GM19043 (cell line): ENCODE measurements around the gene MUC7.
"Not testable (repeated sequence)": the region's sequence is repeated elsewhere in the genome, so short reads cannot be mapped to it uniquely, and the experiment has no call there.

Experiments
- ATAC-seq: cut with Tn5 transposase; IDR thresholded peaks from one replicate; pipeline ENCODE4 v1.9.1; 2021; ENCODE audit warnings: low read depth; ENCODE audit not compliant: unreplicated experiment

MUC7 gene

GRCh38 chr4:70471897-70472296 is at the start of gene MUC7:
Gene MUC7, plus strand, starts transcription at chr4:70472197. Its CDS starts 1,825 bp downstream, at chr4:70474022.
- ATAC-seq: no peak

- ATAC-seq: no peak
These were observed 46.7 kb upstream of the MUC7 start for GRCh38 chr4:70425306-70425705.

- ATAC-seq: no peak
These were observed 45.2 kb upstream of the MUC7 start for GRCh38 chr4:70426789-70427188.

- no peak for ATAC-seq
These were observed 34.8 kb upstream of the MUC7 start for GRCh38 chr4:70437197-70437596.

GRCh38 chr4:70442474-70442873 is 29.5 kb upstream of the MUC7 start:
- no peak for ATAC-seq

GRCh38 chr4:70443329-70443728 is 28.7 kb upstream of the MUC7 start:
- no peak for ATAC-seq

GRCh38 chr4:70449220-70449619 is 22.8 kb upstream of the MUC7 start:
- ATAC-seq: peak; percentile 53

GRCh38 chr4:70452946-70453345 is 19.1 kb upstream of the MUC7 start:
- no peak for ATAC-seq

GRCh38 chr4:70463335-70463734 is 8.7 kb upstream of the MUC7 start:
- no peak for ATAC-seq

GRCh38 chr4:70473679-70474078 is 1.7 kb downstream of the MUC7 start:
- ATAC-seq: no peak

- ATAC-seq: no peak
These were observed 16.8 kb downstream of the MUC7 start for GRCh38 chr4:70488748-70489147.

- no peak for ATAC-seq
These were observed 24.2 kb downstream of the MUC7 start for GRCh38 chr4:70496231-70496630.

GRCh38 chr4:70501838-70502237 is 29.8 kb downstream of the MUC7 start:
- ATAC-seq: not testable (repeated sequence)

GRCh38 chr4:70504733-70505132 is 32.7 kb downstream of the MUC7 start:
- no peak for ATAC-seq

- ATAC-seq: peak; percentile 80
These were observed 33.3 kb downstream of the MUC7 start for GRCh38 chr4:70505151-70505748.

- no peak for ATAC-seq
These were observed 36.8 kb downstream of the MUC7 start for GRCh38 chr4:70508801-70509200.

GRCh38 chr4:70511365-70511764 is 39.4 kb downstream of the MUC7 start:
- ATAC-seq: no peak

GRCh38 chr4:70515367-70516250 is 43.6 kb downstream of the MUC7 start:
- no peak for ATAC-seq

- ATAC-seq: no peak
These were observed 46.3 kb downstream of the MUC7 start, which contains the start of gene AMTN for GRCh38 chr4:70518269-70518668. Gene AMTN, plus strand, starts transcription at chr4:70518569. Its CDS starts 209 bp downstream, at chr4:70518778.

- ATAC-seq: no peak
These were observed 46.7 kb downstream of the MUC7 start for GRCh38 chr4:70518716-70519115.

GRCh38 chr4:70522626-70523025 is 50.6 kb downstream of the MUC7 start:
- no peak for ATAC-seq

GRCh38 chr4:70530997-70531396 is 59.0 kb downstream of the MUC7 start:
- ATAC-seq: no peak
